Mammary epithelial cell (primary cell): ENCODE data around the gene HOGA1.

Source experiments
- CTCF ChIP-seq, 2 donors: IDR thresholded peaks in 1 of 2; conservative IDR thresholded peaks in 1 of 2; 2 replicates each; pipeline ENCODE4 v1.5.1; 2011 to 2012; ENCODE audit warnings: inconsistent platforms in 2 of 2, low read length in 2 of 2, mild to moderate bottlenecking in 2 of 2, control low read depth in 1 of 2, low read depth in 1 of 2; ENCODE audit not compliant: insufficient read depth in 1 of 2; ENCODE audit errors: extremely low read depth in 1 of 2
- EZH2 ChIP-seq: IDR thresholded peaks from 2 replicates; pipeline ENCODE4 v1.6.1; 2012; ENCODE audit warnings: low read length, inconsistent platforms, borderline replicate concordance

GRCh38 chr10:97656777-97657176 is 72.6 kb downstream of the HOGA1 start:
- no peak for TF ChIP-seq EZH2
- no peak for TF ChIP-seq CTCF (conservative IDR thresholded peaks at IDR 0.05 in 1 of 2, IDR thresholded peaks at IDR 0.05 in 1 of 2; ENCODE audit: extremely low read depth in 1 of 2, insufficient read depth in 1 of 2, low read depth in 1 of 2, low read length in 2 of 2)
